Limb (tissue), 2 donors: ENCODE results near the gene SNCB.
A peak's percentile ranks its signal among the peaks of the same experiment; 100 is the strongest.
"Not testable (repeated sequence)": the region's sequence is repeated elsewhere in the genome, so short reads cannot be mapped to it uniquely, and the experiment has no call there.

ENCODE experiments used
- DNase-seq, 2 donors: peaks; one replicate each; pipeline ENCODE4 v3.0.0-alpha.2; 2016; ENCODE audit errors: extremely low spot score in 2 of 2

SNCB gene

GRCh38 chr5:176601901-176602482 lies 28.3 kb downstream of the SNCB start:
- DNase-seq, result no peak

- DNase-seq, result not testable (repeated sequence)
Observed at GRCh38 chr5:176599749-176600430, 30.4 kb downstream of the SNCB start.

- no peak for DNase-seq
Observed at GRCh38 chr5:176597417-176598389, 32.6 kb downstream of the SNCB start.

GRCh38 chr5:176596689-176597416 lies 33.5 kb downstream of the SNCB start:
- peak in 1 of 2 donors; percentile 57 for DNase-seq

GRCh38 chr5:176596069-176596644 lies 34.2 kb downstream of the SNCB start:
- DNase-seq, result no peak

- DNase-seq, result no peak
Observed at GRCh38 chr5:176595386-176595943, 34.9 kb downstream of the SNCB start.

- DNase-seq, result no peak
Observed at GRCh38 chr5:176594554-176594953, 35.8 kb downstream of the SNCB start.

GRCh38 chr5:176593273-176593869 lies 37.0 kb downstream of the SNCB start:
- no peak for DNase-seq

- DNase-seq, result no peak
Observed at GRCh38 chr5:176592573-176592972, 37.8 kb downstream of the SNCB start.

- DNase-seq, result not testable (repeated sequence)
Observed at GRCh38 chr5:176591667-176592066, 38.7 kb downstream of the SNCB start.

GRCh38 chr5:176590035-176590717 lies 40.2 kb downstream of the SNCB start:
- DNase-seq, result no peak

- no peak for DNase-seq
Observed at GRCh38 chr5:176589039-176589769, 41.1 kb downstream of the SNCB start.

GRCh38 chr5:176588297-176588696 lies 42.0 kb downstream of the SNCB start:
- DNase-seq, result no peak

- DNase-seq, result no peak
Observed at GRCh38 chr5:176587398-176587797, 42.9 kb downstream of the SNCB start.

- DNase-seq, result no peak
Observed at GRCh38 chr5:176583076-176583475, 47.3 kb downstream of the SNCB start.

GRCh38 chr5:176581361-176581760 lies 49.0 kb downstream of the SNCB start:
- no peak for DNase-seq

- DNase-seq, result no peak
Observed at GRCh38 chr5:176579323-176579722, 51.0 kb downstream of the SNCB start.

GRCh38 chr5:176578391-176578808 lies 51.9 kb downstream of the SNCB start:
- DNase-seq, result peak in 1 of 2 donors; percentile 51
